Activated T-cell treated with anti-CD3 and anti-CD28 coated beads, Interleukin-2, amount 50 U/mL, for 24 hours (primary cell): ENCODE results near the gene CXCL3.

Experiments used
- DNase-seq: peaks from one replicate; pipeline ENCODE4 v3.0.0-alpha.2; 2020
- H3K27ac Mint-ChIP-seq: 2 replicates; pipeline ENCODE4 v1.8.0; 2020; ENCODE audit warnings: mild to moderate bottlenecking, mixed read lengths
- H3K27me3 Mint-ChIP-seq: 2 replicates; pipeline ENCODE4 v1.8.0; 2020; ENCODE audit warnings: mixed read lengths
- H3K36me3 Mint-ChIP-seq: 2 replicates; pipeline ENCODE4 v1.8.0; 2020; ENCODE audit warnings: low read depth, mixed read lengths
- H3K4me1 Mint-ChIP-seq: 2 replicates; pipeline ENCODE4 v1.8.0; 2020; ENCODE audit warnings: low read depth, mixed read lengths
- H3K4me3 Mint-ChIP-seq: 2 replicates; pipeline ENCODE4 v1.8.0; 2020; ENCODE audit warnings: mild to moderate bottlenecking, moderate library complexity, mixed read lengths
- H3K9me3 Mint-ChIP-seq: 2 replicates; pipeline ENCODE4 v1.8.0; 2020; ENCODE audit warnings: mixed read lengths

CXCL3 gene

DNA sequence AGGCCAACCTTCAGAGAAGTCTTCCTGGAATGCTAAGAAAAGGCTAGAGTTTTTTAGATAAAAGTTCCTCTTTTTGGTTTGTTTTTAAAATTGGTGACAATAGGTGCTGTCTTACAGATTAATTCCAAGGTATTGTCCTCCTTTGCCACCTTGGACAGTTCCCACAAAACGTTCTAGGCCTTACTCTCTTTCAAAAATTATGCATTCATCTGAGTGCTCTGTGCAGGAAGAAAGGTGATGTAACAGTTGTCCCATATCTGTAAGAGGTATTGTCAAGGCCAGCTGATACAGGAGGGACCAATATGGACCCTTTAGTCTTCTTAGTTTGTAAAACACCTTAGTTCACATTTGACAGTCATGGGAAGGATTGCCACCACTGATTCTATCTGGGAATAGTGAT is 24.2 kb downstream of the CXCL3 start:
- no peak for DNase-seq
- Mint-ChIP-seq H3K4me3 (no peak overlapping the region), H3K4me1 (peaks cover 3% of the 10 kb centered on the region), H3K36me3 (no peaks in the 10 kb centered on the region), H3K27me3 (no peaks in the 10 kb centered on the region), H3K27ac (no peak overlapping the region), H3K9me3 (no peaks in the 10 kb centered on the region)

DNA sequence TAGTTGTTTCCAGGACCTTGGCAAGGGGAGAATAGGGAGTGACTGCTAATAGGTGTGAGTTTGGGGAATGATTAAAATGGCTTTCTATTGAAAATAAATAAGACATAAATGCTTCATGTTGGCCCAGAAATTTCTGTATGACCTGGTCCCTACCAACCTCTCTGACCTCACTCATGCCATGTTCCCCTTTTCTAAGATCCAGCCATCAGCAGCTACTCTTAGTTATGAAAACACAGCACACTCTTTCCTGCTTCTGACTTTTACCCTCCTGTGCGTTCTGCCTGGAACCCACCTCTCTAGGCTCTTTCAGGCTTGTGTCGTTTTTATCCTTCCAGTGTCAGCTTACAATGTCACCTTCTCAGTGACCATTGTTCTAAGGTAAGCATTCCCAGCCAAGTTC is 25.2 kb downstream of the CXCL3 start:
- Mint-ChIP-seq H3K27me3 (no peaks in the 10 kb centered on the region), H3K4me1 (peaks cover 3% of the 10 kb centered on the region), H3K36me3 (no peaks in the 10 kb centered on the region), H3K27ac (no peak overlapping the region), H3K4me3 (no peak overlapping the region), H3K9me3 (no peaks in the 10 kb centered on the region)
- no peak for DNase-seq

DNA sequence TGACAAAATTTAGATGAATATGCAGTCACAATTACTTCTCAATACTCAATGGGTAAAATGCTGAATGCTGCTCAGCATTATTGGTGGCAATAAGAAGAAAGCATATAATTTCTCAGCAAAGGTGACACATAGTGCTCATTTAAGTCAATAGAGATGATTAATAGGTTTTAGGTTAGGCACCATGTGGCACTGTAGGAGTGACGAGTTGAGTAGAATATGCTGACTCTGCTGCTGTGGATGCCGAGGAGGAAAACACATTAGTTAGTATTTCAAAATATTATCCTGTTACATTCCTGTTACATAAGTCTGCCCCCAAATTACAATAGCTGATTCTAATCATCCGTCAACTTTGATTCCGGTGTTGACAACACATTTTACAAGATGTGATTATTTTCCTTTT is 26.4 kb downstream of the CXCL3 start:
- Mint-ChIP-seq H3K9me3 (no peaks in the 10 kb centered on the region), H3K4me1 (peaks cover 3% of the 10 kb centered on the region), H3K36me3 (no peaks in the 10 kb centered on the region), H3K27ac (no peak overlapping the region), H3K4me3 (no peak overlapping the region), H3K27me3 (no peaks in the 10 kb centered on the region)
- DNase-seq: no peak

DNA sequence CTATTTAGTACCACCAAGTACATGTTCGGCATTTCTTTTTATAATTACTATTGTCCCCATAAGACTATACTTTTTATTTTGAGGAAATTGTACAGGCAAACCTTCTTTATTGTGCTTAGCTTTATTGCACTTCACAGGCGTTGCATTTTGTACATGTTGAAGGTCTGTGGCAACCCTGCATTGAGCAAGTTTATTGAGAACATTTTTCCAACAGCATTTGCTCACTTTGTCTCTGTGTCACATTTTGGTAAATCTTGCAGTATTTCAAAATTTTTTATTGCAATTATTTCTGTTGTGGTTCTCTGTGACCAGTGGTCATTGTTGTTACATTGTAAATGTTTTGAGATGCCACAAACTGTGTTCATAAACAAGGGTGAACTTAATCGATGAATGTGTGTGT is 29.2 kb downstream of the CXCL3 start:
- no peaks in the 10 kb centered on the region for H3K36me3 Mint-ChIP-seq
- no peaks in the 10 kb centered on the region for H3K27me3 Mint-ChIP-seq
- DNase-seq: no peak
- H3K27ac Mint-ChIP-seq: no peak overlapping the region
- H3K4me3 Mint-ChIP-seq: no peak overlapping the region
- H3K4me1 Mint-ChIP-seq: no peaks in the 10 kb centered on the region
- no peaks in the 10 kb centered on the region for H3K9me3 Mint-ChIP-seq

DNA sequence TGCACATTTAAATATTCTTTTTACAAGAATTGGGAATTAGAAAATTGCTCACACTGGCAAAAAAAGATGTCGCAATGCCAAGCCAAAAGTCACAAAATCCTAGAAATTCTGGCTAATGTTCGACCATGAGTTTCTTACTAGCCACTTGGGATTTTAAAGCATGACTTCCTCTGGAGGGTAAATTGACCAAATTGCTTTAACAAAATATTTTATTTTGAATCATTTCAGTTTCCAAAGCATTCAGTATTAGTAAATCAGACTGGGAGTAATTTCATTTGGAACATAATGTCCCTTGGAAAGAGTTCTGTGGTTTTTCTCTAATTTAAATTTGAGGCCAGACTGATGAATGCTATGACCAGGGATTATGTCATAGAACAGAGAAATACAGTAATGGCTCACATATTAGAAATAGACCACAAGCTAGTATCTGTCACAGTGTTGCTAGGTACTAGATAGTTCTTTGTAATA is 32.4 kb downstream of the CXCL3 start:
- no peaks in the 10 kb centered on the region for H3K4me1 Mint-ChIP-seq
- H3K36me3 Mint-ChIP-seq: no peaks in the 10 kb centered on the region
- H3K27ac Mint-ChIP-seq: no peak overlapping the region
- no peaks in the 10 kb centered on the region for H3K9me3 Mint-ChIP-seq
- DNase-seq: no peak
- no peak overlapping the region for H3K4me3 Mint-ChIP-seq
- peaks cover 2% of the 10 kb centered on the region for H3K27me3 Mint-ChIP-seq

DNA sequence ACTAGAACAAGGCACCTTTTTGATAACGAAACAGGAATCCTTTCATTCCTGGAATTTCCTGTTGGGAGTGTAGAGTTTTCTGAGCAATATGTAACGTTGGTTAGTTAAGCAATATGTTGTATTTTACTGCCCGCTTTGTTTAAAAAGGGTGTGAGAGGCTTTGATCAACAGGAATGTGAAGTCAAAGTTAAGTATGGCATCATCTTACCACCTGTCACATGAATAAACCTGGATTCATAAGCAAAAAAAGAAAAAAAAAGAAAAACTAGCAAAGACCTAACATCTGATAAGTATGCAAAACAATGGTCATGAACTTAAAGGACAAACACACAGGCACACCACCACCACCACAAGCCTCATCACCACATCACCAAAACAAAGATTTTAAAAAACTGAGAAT is 33.0 kb downstream of the CXCL3 start:
- Mint-ChIP-seq H3K4me1 (no peaks in the 10 kb centered on the region), H3K27ac (no peak overlapping the region), H3K9me3 (no peaks in the 10 kb centered on the region), H3K4me3 (no peak overlapping the region), H3K27me3 (peaks cover 2% of the 10 kb centered on the region), H3K36me3 (no peaks in the 10 kb centered on the region)
- no peak for DNase-seq

DNA sequence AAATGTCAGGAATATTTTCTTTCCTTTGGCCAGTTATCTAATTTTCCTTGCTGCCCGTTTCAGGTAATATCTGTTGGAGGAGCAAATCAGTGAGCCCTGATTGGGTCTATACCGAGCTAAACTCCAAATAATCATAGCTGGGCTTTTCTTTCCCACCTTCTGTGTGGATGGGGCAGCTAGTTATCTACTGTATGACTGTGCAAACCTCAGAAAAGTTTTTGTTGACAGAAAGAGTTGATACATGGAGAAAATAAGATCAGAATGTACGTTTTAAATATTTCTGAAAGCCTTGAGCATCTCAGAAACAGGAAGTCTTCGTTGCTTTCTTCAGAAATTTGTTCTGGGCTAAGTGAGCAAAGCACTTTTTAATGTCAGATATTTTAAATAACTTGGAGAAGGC is 33.8 kb downstream of the CXCL3 start:
- H3K4me3 Mint-ChIP-seq: no peak overlapping the region
- no peaks in the 10 kb centered on the region for H3K36me3 Mint-ChIP-seq
- peaks cover 2% of the 10 kb centered on the region for H3K27me3 Mint-ChIP-seq
- DNase-seq: no peak
- H3K4me1 Mint-ChIP-seq: no peaks in the 10 kb centered on the region
- no peak overlapping the region for H3K27ac Mint-ChIP-seq
- H3K9me3 Mint-ChIP-seq: no peaks in the 10 kb centered on the region

DNA sequence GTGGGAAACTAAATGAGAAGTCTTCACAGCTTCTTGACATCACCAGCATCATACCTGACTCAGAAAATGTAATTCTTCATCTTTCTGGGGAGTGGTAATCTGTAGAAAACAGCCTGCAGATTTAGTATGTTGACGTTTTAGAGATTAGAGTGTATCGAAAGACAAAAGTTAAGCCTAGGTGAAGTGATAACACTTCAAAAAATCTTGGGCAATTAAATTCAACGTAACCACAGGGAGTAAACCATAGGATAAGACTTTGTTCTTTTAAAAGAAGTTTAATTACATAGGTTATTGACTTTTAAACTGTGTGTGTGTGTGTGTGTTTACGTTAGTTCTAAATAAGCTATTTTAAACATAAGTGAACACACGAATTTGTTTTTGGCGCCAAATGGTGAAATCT is 38.2 kb downstream of the CXCL3 start:
- no peak for DNase-seq
- no peak overlapping the region for H3K27ac Mint-ChIP-seq
- H3K36me3 Mint-ChIP-seq: no peaks in the 10 kb centered on the region
- no peaks in the 10 kb centered on the region for H3K9me3 Mint-ChIP-seq
- no peak overlapping the region for H3K4me3 Mint-ChIP-seq
- H3K27me3 Mint-ChIP-seq: peaks cover 21% of the 10 kb centered on the region
- no peaks in the 10 kb centered on the region for H3K4me1 Mint-ChIP-seq

DNA sequence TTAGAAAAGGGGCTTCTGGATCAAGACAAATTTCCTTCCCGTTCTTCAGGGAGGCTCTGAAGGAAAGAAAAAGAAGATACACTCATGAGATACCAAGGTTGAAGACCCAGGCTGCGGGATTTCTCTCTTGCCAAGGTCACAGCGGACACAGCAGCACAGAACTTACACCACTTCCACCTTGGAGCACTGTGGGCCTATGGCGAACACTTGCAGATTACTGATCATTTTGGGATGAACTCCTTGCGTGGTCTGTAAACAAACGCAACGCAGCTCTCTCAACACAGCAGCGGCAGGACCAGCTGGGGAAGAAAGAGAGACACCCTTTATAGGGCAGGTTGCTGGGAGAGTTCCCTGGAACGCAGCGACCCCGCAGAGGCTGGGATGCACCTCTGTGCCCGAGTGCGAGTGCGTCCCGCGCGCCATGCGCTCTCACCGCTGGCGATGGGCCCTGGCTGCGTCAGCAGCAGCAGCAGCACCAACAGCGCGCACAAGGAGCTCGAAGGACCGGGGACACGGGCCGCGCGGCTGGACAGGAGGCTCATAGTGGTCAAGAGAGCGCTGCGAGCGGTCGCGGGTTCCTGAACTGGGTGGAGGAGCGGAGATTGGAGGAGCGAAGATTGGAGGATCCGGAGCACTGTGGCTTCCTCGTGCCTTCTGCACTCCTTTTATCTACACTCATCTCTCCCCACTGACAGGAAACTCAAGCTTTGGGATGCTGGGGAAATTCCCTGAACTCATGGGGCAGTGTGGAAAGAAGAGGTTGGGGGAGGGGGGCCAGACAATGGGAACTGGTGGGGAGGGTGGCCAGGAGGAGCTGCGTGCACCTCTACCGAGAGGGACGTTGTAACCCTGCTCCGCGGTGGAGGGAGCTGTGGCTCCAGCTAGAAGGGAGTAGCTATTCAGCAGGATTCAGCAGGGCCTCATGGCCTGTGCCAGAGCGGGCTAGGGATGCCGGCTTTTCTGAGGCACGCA is 40.2 kb downstream of the CXCL3 start, which contains the start of gene CXCL5:
CXCL5 (minus strand) TSS at position 638 of the 972 bp plus-strand sequence; CDS start at position 542, 96 bp downstream.
- Mint-ChIP-seq H3K4me1 (no peaks in the 10 kb centered on the region), H3K27me3 (peaks cover 21% of the 10 kb centered on the region), H3K36me3 (no peaks in the 10 kb centered on the region), H3K27ac (no peak within 1 kb of the TSS), H3K4me3 (no peak within 1 kb of the TSS), H3K9me3 (no peaks in the 10 kb centered on the region)
- no peak for DNase-seq

DNA sequence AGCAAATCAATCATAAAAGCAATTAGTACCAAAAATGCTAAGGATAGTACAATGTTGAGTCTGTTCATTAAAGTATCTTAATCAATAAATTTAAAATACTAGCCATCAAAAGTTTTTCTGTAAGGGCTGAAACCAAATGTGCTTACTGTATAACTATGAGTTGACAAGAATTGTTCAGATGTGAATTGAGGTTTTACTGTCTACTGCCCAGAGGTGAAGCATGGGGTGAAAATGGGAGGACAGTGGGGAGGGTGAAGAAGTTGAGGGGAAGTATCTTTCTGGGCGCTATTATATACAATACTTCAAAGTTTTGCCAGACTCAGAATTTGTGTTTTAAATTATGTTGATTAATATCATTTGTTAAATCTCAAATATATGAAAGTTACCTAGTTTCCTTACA is 46.4 kb downstream of the CXCL3 start:
- Mint-ChIP-seq H3K27ac (no peak overlapping the region), H3K36me3 (no peaks in the 10 kb centered on the region), H3K4me1 (no peaks in the 10 kb centered on the region), H3K27me3 (no peaks in the 10 kb centered on the region), H3K9me3 (no peaks in the 10 kb centered on the region), H3K4me3 (no peak overlapping the region)
- no peak for DNase-seq

DNA sequence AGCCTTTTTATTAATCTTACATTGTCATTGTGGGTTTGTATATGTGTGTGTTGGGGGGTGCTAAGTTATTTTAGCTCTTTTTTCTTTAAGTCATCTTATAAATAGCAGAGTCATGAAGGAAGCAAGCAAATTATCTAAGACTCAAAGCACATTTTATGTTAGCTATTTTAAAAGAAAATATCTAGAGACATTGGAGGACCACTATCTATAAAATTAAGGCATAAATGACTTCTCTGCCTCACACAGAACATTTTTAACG is 46.8 kb downstream of the CXCL3 start:
- Mint-ChIP-seq H3K36me3 (no peaks in the 10 kb centered on the region), H3K4me3 (no peak overlapping the region), H3K4me1 (no peaks in the 10 kb centered on the region), H3K27ac (no peak overlapping the region), H3K27me3 (no peaks in the 10 kb centered on the region), H3K9me3 (no peaks in the 10 kb centered on the region)
- DNase-seq: no peak

DNA sequence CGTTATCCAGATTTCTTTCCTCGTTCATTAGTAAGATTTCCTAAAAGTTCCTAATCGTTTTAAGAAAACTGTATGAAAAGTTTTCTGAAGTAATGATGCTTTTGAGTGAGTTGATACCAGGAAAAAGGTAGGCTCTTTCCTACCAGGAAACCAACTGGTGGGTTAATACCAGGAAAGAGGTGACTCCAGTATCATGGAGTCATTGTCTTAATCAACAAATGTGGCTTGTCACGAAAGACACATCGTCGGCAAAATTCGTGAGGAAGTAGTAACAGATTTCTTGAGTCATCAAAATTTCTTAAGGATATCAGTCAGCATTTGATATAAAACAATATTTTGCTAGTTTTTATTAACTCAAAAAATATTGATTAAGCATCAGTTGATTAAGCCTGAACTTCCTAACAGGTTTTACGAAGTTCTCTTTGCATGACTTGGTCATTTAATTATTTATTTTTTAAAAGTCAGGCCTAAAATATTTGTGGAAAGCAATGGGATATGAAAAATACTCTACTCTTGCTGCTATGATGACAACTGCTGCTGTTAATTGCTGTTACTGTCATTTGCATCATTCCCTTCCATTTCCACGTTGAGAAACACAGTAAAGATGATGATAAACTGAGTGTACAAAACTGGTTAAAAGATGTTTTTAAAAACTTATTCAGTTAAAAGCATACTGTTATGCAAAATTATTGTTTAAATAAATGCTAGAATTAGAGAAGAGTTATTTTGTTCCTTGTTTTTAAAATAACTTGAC is 47.3 kb downstream of the CXCL3 start:
- H3K27ac Mint-ChIP-seq: no peak overlapping the region
- H3K36me3 Mint-ChIP-seq: no peaks in the 10 kb centered on the region
- H3K9me3 Mint-ChIP-seq: no peaks in the 10 kb centered on the region
- DNase-seq: no peak
- H3K4me3 Mint-ChIP-seq: no peak overlapping the region
- H3K27me3 Mint-ChIP-seq: no peaks in the 10 kb centered on the region
- H3K4me1 Mint-ChIP-seq: no peaks in the 10 kb centered on the region

DNA sequence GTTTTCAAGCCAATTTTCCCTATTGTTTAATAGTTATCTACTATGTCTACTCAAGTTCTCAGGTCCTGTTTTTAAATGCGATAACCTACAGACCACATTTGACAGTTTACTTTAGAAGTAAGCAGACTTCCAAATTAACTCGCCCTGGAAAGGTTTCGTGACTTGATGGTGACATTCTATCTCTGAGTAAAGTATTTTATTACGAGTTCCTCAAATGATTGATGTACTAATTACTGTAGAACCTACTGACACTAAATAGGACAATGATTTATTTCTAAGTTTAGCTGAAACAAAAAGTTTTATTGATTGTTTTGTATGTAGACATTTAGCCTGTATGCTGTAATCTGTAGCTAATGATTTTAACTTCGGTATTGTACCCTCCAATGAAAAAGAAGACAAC is 48.6 kb downstream of the CXCL3 start:
- Mint-ChIP-seq H3K4me1 (no peaks in the 10 kb centered on the region), H3K27me3 (no peaks in the 10 kb centered on the region), H3K27ac (no peak overlapping the region), H3K4me3 (no peak overlapping the region), H3K9me3 (no peaks in the 10 kb centered on the region), H3K36me3 (no peaks in the 10 kb centered on the region)
- no peak for DNase-seq

DNA sequence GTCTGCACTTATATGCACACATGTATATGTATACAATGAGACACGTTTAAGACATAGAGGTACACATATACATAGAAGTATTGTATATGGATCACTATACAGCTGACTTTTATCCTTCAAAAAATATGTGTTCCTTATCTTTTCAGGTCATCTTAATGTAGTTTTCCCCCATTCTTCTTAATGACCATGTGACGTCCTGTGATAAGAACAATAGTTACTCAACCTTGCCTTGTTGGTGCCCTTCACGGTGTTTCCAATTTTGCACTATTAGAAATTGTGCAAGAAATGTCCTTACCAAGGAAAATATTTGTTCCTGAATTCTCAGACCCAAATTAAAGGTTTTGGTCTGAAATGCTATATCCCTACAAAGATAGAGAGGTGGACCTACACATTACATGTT is 49.5 kb downstream of the CXCL3 start:
- H3K4me1 Mint-ChIP-seq: no peaks in the 10 kb centered on the region
- H3K27me3 Mint-ChIP-seq: no peaks in the 10 kb centered on the region
- no peaks in the 10 kb centered on the region for H3K36me3 Mint-ChIP-seq
- no peaks in the 10 kb centered on the region for H3K9me3 Mint-ChIP-seq
- no peak overlapping the region for H3K27ac Mint-ChIP-seq
- no peak for DNase-seq
- H3K4me3 Mint-ChIP-seq: no peak overlapping the region

DNA sequence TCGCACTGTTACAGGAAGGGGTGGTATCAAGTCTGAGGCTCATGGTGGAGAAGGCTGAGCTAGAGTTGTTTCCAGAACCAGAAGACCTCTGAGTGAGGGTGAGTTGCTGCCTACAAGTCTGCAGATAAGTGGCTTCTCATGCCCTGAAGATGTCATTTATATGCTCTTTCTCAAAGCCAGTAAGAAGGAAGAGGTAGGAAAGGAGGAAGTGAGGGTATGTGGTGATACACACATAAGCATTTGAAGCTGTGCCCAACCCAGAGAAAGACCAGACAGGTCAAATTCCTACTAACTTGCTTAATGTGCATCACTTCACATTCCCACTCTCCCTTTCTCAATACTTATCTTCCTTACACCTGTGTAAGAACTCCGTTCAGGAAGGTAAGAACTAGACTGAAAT is 50.4 kb downstream of the CXCL3 start, which contains the start of gene PPBP:
PPBP (minus strand) TSS at position 130 of the 400 bp plus-strand sequence; CDS start at position 43, 87 bp downstream.
- Mint-ChIP-seq H3K4me1 (no peaks in the 10 kb centered on the region), H3K27ac (no peak within 1 kb of the TSS), H3K36me3 (no peaks in the 10 kb centered on the region), H3K4me3 (no peak within 1 kb of the TSS), H3K9me3 (no peaks in the 10 kb centered on the region), H3K27me3 (no peaks in the 10 kb centered on the region)
- no peak for DNase-seq
